PC-3 (cell line): ENCODE results near the gene ATP8A2.

Source experiments
- CTCF ChIP-seq: fragments of 300-600 bp; sonication (generic); conservative IDR thresholded peaks from 2 replicates; pipeline ENCODE4 v1.5.1; 2017; ENCODE audit warnings: antibody characterized with exemption, low read depth, mild to moderate bottlenecking, low read length
- EZH2 ChIP-seq: fragments of 300-600 bp; sonication (generic); IDR thresholded peaks from one replicate; pipeline ENCODE4 v1.6.1; 2017; ENCODE audit warnings: antibody characterized with exemption, mild to moderate bottlenecking, low read length; ENCODE audit not compliant: unreplicated experiment
- EZH2phosphoT487 ChIP-seq: fragments of 300-600 bp; sonication (generic); IDR thresholded peaks from 2 replicates; pipeline ENCODE4 v1.6.1; 2018; ENCODE audit warnings: mild to moderate bottlenecking, antibody characterized with exemption, low read length, borderline replicate concordance

GRCh38 chr13:25652764-25653163, 281.0 kb downstream of the ATP8A2 start:
- TF ChIP-seq CTCF = no peak
- TF ChIP-seq EZH2 = no peak
- no peak for TF ChIP-seq EZH2phosphoT487
